Thyroid gland (tissue), 4 donors: Measurements from ENCODE around the gene RNF220. TPM values are rescaled to one million over a fixed set of nuclear protein-coding genes. Genes with fewer than 3 reads are reported as not detected.

ENCODE experiments used
- DNase-seq, 2 donors: peaks; one replicate each; pipeline ENCODE4 v3.0.0-alpha.2; 2019
- H3K27ac ChIP-seq, 3 donors: fragments of 200-600 bp; sonication (generic); 1 replicate in 2 of 3; 2 replicates in 1 of 3; pipeline ENCODE4 v1.5.1; 2016 to 2019; ENCODE audit warnings: mild to moderate bottlenecking in 1 of 3, moderate library complexity in 1 of 3
- H3K27me3 ChIP-seq: fragments of 200-600 bp; sonication (generic); one replicate; pipeline ENCODE4 v1.5.1; 2019
- H3K36me3 ChIP-seq, 2 donors: fragments of 200-600 bp; sonication (generic); one replicate each; pipeline ENCODE4 v1.5.1; 2016 to 2019
- H3K4me1 ChIP-seq, 2 donors: fragments of 200-600 bp; sonication (generic); one replicate each; pipeline ENCODE4 v1.5.1; 2017 to 2019
- H3K4me3 ChIP-seq, 3 donors: fragments of 200-600 bp; sonication (generic); replicated peaks in 1 of 3; 1 replicate in 2 of 3; 2 replicates in 1 of 3; pipeline ENCODE4 v1.5.1; 2016; ENCODE audit warnings: mild to moderate bottlenecking in 1 of 3
- H3K9me3 ChIP-seq: fragments of 200-600 bp; sonication (generic); one replicate; pipeline ENCODE4 v1.5.1; 2017
- POLR2A ChIP-seq, 2 donors: fragments of 450-650 bp; IDR thresholded peaks; one replicate each; pipeline ENCODE4 v1.6.1; 2017; ENCODE audit warnings: antibody characterized with exemption in 2 of 2, mild to moderate bottlenecking in 2 of 2, moderate library complexity in 1 of 2
- WGBS, 2 donors: methylation state at CpG; one replicate each; pipeline ENCODE4 v1.1.5; 2017; 5-methylcytosine and 5-hydroxymethylcytosine counted together
- intact Hi-C: fragments of 100-400 bp; cut with DNase I; formaldehyde crosslinking; loops from one replicate; pipeline ENCODE4 v1.15.1; 2023
- total RNA-seq, 4 donors: library from RNA; depleted of rRNA; stranded (reverse); fragments of >200 nt; gene quantifications; one replicate each; pipeline ENCODE4 v1.2.3, GENCODE V29; 2016
- TF ChIP-seq, protein P1 (sequence below), 6 experiments: fragments of 200-600 bp in 3 of 6; fragments of 450-650 bp in 3 of 6; sonication (generic) in 3 of 6; IDR thresholded peaks; one replicate each; pipeline ENCODE4 v1.5.1; 2016 to 2019; ENCODE audit warnings: antibody characterized with exemption in 6 of 6, mild to moderate bottlenecking in 2 of 6, inconsistent platforms in 1 of 6, moderate library complexity in 1 of 6

The RNF220 gene
- total RNA-seq, 4 donors from 2014 or later: 88.7 to 117 (median 102) TPM

DNA sequence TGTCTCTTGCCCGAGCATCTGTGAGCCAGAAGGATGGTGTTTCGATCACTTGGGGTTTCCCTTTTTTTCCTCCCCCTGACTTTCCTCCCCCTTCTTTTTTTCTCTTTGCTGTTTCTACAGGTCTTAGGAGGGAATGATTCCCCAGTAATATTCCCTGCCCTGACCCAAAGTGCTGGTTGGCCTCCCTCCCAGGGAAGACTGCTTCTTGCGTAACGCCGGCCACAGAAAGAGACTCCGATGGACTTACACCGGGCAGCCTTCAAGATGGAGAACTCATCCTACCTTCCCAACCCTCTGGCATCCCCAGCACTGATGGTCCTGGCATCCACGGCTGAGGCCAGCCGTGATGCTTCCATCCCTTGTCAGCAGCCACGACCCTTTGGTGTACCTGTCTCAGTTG is 6.8 kb downstream of the RNF220 start:
- DNase-seq: no peak
- Histone ChIP-seq H3K4me1 (peaks cover 8 to 16% of the 10 kb centered on the region in 2 donors), H3K27ac (no peak overlapping the region), H3K9me3 (no peaks in the 10 kb centered on the region), H3K4me3 (no peak overlapping the region), H3K36me3 (no peaks in the 10 kb centered on the region), H3K27me3 (peaks cover 35% of the 10 kb centered on the region)
- TF ChIP-seq, protein P1, sequence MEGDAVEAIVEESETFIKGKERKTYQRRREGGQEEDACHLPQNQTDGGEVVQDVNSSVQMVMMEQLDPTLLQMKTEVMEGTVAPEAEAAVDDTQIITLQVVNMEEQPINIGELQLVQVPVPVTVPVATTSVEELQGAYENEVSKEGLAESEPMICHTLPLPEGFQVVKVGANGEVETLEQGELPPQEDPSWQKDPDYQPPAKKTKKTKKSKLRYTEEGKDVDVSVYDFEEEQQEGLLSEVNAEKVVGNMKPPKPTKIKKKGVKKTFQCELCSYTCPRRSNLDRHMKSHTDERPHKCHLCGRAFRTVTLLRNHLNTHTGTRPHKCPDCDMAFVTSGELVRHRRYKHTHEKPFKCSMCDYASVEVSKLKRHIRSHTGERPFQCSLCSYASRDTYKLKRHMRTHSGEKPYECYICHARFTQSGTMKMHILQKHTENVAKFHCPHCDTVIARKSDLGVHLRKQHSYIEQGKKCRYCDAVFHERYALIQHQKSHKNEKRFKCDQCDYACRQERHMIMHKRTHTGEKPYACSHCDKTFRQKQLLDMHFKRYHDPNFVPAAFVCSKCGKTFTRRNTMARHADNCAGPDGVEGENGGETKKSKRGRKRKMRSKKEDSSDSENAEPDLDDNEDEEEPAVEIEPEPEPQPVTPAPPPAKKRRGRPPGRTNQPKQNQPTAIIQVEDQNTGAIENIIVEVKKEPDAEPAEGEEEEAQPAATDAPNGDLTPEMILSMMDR (IDR thresholded peaks at IDR 0.05): no peak
- TF ChIP-seq POLR2A (IDR thresholded peaks at IDR 0.05): no peak
- 83 to 96% methylated on average over 10 of the region's 10 CpGs for WGBS, 2 donors
- intact Hi-C loops: no loop called here

DNA sequence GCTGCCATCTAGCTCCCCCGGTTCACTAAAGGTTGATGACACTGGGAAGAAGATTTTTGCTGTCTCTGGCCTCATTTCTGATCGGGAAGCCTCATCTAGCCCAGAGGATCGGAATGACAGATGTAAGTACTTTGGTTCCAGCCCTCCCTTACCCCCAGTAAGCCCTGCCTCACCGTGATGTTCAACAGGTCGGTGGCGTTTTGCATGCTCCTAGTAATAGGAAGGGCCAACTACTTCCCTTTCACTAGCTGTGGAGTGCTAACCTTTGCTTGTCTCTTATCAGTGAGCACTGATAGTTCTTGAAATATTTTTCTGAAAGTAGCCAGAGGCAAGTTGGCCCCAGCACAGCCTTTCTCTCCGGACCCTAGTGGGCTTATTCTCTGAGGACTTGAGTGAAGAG is 7.5 kb downstream of the RNF220 start:
- DNase-seq: no peak
- H3K27ac ChIP-seq: no peak overlapping the region
- no peak overlapping the region for H3K4me3 ChIP-seq
- H3K9me3 ChIP-seq: no peaks in the 10 kb centered on the region
- whole genome bisulfite sequencing, 2 donors: 66 to 71% methylated on average over 7 of the region's 7 CpGs
- no peaks in the 10 kb centered on the region for H3K36me3 ChIP-seq
- peaks cover 7 to 15% of the 10 kb centered on the region in 2 donors for H3K4me1 ChIP-seq
- peaks cover 37% of the 10 kb centered on the region for H3K27me3 ChIP-seq
- TF ChIP-seq, protein P1 (IDR thresholded peaks at IDR 0.05): no peak
- intact Hi-C loops: no loop called here

DNA sequence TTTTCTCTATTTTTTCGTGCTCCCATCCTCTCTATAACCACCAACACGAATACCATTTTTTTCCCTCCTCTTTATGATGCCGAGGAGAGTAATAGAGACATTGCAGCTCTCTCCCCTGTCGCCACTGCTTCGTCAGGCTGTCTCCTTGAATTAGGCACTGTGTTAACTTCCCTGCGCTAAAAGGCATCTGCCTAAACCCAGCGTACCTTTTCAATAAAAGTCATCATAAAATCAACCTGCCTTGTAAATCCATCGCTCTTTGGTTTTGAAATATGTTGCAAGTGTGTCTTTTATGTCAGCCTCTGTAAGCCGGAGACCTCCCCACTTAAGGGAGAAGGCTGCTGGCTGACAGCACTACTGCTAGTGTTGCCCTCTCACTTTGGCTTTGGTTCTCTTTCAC is 8.7 kb downstream of the RNF220 start:
- no peak overlapping the region for H3K27ac ChIP-seq
- peaks cover 36% of the 10 kb centered on the region for H3K27me3 ChIP-seq
- H3K9me3 ChIP-seq: no peaks in the 10 kb centered on the region
- WGBS, 2 donors: 73 to 81% methylated on average over 9 of the region's 9 CpGs
- intact Hi-C loops: no loop called here
- H3K4me1 ChIP-seq: peaks cover 6 to 14% of the 10 kb centered on the region in 2 donors
- TF ChIP-seq POLR2A (IDR thresholded peaks at IDR 0.05): no peak
- TF ChIP-seq, protein P1 (IDR thresholded peaks at IDR 0.05): no peak
- H3K36me3 ChIP-seq: no peaks in the 10 kb centered on the region
- DNase-seq: no peak
- H3K4me3 ChIP-seq: no peak overlapping the region

DNA sequence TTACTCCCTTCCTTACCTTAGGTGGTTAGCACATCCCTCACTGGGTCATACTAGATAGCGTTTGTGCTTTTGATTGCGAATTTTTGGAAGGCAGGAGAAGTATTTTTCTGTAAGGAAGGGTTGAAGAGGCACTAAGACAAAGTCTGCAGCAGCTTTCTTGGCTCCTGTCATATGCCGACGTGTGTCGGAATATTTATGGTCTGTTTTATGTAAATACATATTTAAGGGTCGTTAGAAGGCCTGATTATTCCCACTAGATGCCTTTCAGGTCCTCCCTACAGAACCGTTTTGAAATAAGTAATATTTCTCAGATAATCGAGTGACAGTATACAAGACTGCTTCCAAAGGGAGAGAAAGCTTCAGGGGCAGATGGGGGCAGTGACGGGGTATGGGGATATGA is 10.0 kb downstream of the RNF220 start:
- peaks cover 6 to 14% of the 10 kb centered on the region in 2 donors for H3K4me1 ChIP-seq
- no peaks in the 10 kb centered on the region for H3K36me3 ChIP-seq
- intact Hi-C loops: no loop called here
- 84 to 86% methylated on average over 9 of the region's 9 CpGs for WGBS, 2 donors
- no peak for TF ChIP-seq POLR2A (IDR thresholded peaks at IDR 0.05)
- TF ChIP-seq, protein P1 (IDR thresholded peaks at IDR 0.05): no peak
- H3K9me3 ChIP-seq: no peaks in the 10 kb centered on the region
- H3K27me3 ChIP-seq: peaks cover 37% of the 10 kb centered on the region
- H3K4me3 ChIP-seq: no peak overlapping the region
- H3K27ac ChIP-seq: no peak overlapping the region
- no peak for DNase-seq

DNA sequence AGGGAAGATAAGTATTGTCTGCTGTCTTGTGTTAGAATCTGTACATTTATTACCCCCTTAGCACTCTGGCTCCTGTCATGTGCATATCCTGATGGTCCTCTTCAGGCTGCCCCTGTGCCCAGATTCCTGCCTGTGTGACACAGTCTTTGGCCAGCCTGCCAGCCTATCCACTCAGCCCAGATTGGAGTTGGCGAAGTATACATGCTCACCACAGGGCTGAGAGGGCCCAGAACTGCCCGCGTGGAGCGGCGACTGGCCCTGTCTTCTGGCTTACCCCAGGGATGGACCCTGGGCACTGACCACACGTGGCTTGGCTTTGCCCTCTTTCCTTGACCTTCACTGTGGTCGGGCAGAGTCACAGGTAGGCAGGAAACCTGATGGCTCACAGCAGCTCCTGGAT is 11.4 kb downstream of the RNF220 start:
- 89 to 91% methylated on average over 6 to 7 of the region's 7 CpGs for WGBS, 2 donors
- Histone ChIP-seq H3K4me3 (no peak overlapping the region), H3K4me1 (peaks cover 6 to 14% of the 10 kb centered on the region in 2 donors), H3K27ac (no peak overlapping the region), H3K27me3 (peaks cover 28% of the 10 kb centered on the region), H3K36me3 (no peaks in the 10 kb centered on the region), H3K9me3 (no peaks in the 10 kb centered on the region)
- no peak for DNase-seq
- intact Hi-C loops: no loop called here
- no peak for TF ChIP-seq POLR2A (IDR thresholded peaks at IDR 0.05)
- TF ChIP-seq, protein P1 (IDR thresholded peaks at IDR 0.05): no peak
